Amygdala (tissue), 56 donors: ENCODE data around the gene ZNF771.
"Not testable (repeated sequence)": the region's sequence is repeated elsewhere in the genome, so short reads cannot be mapped to it uniquely, and the experiment has no call there.

Source experiments
- DNase-seq, 56 donors: peaks; one replicate each; lab custom pipeline; 2025; lab: John Stamatoyannopoulos, UW

ZNF771 gene

DNA sequence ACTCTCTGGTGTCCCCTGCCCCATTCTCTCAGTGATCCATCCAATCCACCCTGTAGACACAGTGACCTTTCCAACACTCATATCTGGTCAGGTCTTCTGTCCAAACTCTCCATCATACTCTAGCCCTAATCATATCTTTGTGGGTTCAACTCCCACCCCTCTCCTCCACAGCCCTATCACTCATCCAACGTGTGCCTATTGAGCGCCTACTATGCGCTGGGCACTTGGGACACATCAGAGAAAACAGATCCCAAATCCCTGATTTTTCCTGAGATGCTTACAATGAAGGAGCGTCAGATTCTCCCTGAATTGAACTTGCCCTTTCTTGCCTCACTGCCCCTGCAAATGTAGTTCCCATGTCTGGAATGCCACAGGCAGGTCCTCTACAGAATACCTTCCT is 20.6 kb downstream of the ZNF771 start:
- no peak for DNase-seq

DNA sequence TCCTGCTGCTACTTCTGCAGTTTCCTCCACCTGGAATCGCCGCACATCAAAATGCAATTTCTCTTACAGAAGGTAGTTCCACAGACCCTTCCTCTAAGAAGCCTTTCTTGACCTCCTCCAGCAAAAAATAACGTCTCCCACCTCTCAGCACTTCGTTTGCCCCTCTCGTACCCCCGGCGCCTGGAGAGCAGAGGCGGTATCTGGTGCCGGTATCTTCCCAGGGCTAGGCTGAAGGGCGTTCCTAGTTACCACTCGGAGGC is 21.9 kb downstream of the ZNF771 start:
- no peak for DNase-seq

DNA sequence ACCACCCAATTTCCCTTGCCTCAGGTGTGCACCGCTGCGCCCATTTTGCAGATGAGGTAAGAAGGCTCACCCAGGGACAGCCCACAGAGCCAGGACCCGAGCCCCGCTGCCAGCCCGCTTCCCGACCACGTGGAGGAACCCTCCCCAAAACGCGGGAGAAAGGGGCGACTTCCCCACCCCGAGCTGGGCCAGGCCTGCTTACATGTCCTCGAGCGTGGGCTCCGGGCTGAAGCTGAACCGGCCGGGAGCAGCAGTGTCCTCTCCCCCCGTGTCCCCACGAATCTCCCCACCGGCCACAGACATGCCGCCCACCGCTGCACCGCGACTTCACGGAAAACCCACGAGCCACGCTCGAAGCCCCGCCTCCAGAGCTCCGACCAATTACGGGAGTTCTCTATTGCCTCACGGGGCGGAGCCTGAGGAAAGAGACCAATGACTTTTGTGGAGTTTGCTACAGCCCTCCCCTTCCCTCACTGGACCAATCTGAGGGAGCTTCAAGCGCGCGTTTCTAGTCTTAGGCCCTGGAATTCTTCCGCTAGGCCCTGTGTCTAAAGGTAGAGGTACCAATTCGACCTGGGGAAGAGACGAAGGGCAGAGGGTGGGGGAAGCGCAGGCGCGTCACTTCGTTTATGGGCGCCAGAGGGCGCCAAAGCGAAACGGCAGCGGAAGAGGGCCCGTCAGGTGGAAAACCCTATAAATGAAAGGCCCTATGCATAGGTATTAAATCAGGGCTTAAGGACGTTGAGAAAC is 22.4 kb downstream of the ZNF771 start, which contains the start of gene DCTPP1:
Gene DCTPP1, minus strand, starts transcription at position 353 of the 750 bp plus-strand sequence. Its CDS starts 50 bp downstream, at position 303.
- DNase-seq: peak; percentile 26 to 96 (median 87)

DNA sequence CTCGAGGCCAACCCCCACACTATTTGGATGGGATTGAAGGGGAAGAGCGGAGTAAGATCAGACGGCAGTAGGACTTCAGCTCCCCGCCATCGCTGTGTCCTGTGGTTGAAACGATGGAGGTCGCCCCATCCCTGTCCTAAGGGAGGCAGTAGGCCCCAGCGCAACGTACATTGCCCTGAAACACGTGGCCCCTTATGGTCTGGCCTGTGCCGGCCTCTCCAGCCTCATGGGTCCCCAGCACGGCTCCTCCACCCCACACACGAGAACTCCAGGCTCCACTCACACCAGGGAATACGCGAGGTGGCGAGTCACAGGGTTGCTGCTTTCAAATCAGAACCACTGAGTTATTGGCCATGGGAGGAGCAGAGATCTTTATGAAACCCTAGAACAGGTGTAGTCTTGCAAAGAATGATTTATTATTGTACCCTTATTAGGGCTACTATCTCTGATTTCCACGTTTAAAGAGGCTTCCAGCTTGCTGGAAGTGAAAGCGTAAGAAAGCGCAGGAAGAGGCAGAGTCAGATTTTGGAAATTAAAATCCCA is 23.1 kb downstream of the ZNF771 start:
- peak in 10 of 56 donors; percentile 21 to 53 (median 40) for DNase-seq

DNA sequence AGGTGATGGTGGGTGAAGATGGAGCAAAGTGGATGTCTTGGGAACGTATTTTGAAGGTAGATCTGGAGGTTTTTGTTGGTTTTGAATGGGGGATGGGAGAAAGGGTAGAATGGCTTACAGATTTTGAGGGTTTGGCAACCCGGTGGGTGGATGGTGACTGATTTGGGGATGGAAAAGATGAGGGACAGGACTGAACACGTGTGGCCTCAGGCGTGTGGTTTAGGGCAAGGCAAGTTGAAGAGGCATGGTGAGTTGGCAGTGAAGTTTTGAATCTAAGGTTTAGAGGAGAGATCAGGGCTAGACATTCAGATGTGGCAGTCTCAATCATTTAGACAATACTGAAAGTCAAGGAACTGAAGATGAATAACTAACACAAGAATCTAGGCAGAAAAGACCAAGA is 27.4 kb downstream of the ZNF771 start:
- DNase-seq: no peak

DNA sequence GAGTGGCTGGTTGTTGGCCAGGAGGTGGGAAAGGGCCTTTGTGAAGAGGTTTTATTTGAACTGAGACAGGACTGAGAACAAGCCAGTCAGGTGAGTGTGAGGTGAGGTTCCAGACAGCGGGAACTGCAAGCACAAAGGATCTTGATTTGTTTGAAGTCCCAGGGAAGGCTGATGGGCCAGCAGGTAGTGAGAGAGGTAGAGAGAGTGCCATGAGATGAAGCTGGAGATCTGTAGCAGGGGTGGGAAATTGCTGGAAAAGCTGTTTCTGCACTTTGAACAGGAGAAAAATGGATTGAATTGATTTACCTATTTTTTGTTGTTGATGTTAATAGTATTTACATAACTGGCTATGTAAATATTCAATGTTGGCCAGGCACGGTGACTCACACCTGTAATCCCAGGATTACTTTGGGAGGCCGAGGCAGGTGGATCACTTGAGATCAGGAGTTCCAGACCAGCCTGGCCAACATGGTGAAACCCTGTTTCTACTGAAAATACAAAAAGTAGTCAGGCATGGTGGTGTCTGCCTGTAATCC is 30.2 kb downstream of the ZNF771 start:
- no peak for DNase-seq

DNA sequence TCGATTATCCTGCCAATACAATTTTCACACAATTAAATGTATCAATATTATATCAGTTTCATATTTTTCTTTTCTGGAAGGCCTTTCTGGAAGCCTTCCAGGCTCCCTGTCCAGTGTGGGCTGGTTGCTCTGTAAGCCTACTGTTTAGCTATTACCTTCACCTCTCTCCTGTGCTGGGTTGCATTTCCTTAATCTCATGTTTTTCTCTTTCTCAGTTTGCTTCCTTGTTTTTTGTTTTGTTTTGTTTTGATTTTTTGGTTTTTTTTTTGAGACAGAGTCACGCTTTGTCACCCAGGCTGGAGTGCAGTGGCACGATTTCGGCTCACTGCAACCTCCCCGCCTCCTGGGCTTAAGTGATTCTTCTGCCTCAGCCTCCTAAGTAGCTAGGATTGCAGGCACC is 31.4 kb downstream of the ZNF771 start:
- no peak for DNase-seq

DNA sequence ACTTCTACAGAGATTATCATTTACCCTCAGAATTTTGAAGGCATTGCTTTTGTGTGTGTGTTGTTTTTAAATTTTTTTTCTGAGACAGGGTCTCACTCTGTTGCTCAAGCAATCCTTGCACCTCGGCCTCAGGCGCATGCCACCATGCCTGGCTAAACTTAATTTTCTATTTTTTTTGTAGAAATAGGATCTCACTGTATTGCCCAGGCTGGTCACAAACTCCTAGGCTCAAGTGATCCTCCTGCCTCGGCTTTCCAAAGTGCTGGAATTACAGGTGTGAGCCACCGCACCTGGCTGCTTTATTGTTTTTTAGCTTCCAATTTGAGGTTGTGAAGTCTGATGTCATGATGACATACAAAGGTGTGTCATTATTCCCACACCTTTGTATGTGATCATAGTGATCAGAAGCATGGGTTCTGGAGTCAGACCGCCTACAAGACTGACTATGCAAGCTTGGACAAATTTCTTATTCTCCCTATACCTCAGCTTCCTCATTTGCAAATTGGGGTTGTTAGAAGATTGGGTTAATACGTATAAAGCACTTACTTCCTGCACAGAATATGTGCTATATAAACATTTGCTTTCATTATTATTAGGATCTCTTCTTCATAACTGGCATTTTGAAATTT is 32.4 kb downstream of the ZNF771 start:
- DNase-seq: no peak

DNA sequence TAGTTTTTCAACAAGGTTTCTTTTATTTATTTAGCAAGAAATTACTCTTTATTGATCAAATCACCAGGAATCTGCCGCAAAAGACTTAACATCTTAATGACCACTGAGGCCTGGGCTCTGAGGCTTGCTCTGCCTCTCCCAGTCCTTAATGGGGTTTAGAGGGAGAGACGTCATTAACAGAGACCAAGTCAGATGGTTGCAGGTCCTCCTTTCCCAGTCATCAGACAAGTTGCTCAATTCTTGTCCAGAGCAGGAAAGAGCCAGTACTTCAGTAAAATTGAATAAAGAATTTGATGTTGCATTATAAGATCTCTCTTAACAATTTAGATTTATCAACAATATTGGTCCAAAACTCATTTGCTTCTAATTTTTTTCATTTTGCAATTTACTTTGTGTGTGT is 36.2 kb downstream of the ZNF771 start:
- no peak for DNase-seq

DNA sequence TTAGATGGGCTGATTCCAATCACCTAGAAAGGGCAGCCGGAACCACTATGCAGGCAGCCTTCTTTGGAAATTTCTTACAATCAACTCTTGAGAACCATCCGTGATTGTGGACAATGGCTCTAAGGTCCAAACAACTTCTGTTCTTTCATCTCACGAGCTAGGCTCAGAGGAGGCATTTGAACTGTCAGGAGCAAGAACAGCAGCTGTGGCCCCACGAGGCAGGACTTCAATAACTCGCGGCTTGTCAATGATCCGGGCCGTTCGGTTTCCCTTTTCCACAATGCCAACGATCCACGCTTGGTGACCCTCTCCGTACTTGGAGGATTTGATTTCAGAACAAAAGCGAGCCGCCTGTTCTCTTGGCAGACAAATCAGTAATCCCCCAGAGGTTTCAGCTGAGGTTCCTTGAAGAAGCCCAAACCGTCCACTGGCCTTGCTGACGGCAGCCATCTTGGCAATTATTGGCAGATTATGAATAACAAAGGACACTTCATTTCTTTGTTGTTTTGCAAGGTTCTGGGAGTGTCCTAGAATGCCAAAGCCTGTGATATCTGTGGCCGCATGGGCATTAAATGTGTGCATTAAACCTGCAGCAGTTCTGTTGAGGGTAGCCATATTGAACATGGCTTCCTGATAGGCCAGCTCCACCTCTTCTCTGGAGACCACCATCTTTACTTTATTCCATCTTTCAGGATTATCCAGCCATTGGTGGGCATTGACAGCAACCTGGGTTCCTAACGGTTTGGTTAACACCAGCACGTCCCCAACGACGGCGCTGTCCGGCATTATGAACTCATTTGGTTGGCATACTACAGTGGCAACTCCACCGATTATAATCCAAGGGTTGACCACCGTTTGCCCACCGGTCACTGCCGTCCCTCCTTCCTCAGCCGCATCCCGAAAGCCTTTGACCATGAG is 37.1 kb downstream of the ZNF771 start:
- DNase-seq: no peak

DNA sequence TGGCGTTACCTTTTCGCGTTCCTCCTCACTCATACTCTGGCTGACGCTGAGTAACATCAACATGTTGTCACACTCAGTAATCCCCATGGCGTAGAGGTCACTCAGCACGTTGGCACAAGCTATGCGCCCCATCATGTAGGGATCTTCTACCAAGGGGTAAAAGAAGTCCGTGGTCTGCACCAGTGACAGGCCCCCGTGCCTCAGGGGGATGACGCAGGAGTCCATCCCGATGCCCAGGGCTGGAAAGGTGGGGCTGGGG is 37.7 kb downstream of the ZNF771 start:
- no peak for DNase-seq

DNA sequence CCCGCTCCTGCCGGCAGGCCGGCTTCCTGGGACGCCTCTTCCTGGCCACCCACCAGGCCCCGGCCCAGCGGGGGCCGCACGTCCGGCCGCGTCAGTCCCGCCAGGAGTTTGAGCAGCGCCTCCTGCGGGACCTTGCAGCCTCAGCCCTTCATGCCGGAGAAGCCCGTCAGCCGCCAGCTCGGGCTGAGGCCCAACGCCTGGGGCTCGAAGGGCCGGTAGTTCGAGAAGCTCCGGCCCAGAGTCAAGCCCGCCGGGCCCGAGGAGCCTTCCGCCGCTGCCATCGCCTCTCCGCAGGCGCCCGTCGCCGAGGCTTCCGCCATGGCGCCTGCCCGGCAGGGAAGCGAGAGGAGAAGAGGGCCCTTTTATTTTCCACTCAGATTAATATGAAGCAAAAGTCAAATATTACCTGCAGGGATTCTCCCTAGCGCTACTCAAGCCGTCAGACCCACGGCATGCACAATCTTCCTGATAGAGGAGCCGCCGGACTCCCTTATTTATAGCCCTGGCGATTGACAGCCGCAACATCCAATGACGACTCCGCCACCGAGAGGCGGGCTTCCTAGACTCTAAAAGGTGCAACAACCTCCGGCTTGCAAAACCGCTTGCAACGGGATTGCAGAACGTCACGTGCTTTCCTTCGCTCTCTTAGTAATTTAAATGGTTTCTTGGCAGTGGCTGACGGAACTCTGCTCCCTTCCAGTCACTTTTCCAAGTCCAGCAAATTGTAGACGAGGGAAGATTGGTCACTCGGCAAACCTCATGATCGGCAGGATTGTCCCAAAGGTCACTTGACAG is 38.2 kb downstream of the ZNF771 start, which contains the start of gene SEPHS2:
Gene SEPHS2, minus strand, starts transcription at position 467 of the 795 bp plus-strand sequence. Its CDS starts 147 bp downstream, at position 320.
- DNase-seq: peak; percentile 12 to 97 (median 87)

DNA sequence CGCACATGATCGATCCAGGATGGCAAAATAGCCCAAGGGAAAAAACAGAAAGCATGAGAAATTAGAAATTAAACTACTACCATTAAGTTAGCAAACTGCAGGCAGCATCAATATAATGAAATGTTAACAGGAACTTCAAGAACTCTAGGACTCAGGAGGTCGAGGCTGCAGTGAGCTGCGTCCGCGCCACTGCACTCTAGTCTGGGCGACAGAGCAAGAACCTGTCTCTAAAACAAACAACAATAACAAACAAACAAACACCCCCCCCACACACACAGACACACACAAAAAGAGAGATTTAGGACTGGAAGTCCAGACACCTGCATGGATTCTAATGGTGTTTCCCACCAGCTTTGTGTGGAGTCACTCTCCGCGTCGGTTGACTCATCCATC is 38.8 kb downstream of the ZNF771 start:
- no peak for DNase-seq

DNA sequence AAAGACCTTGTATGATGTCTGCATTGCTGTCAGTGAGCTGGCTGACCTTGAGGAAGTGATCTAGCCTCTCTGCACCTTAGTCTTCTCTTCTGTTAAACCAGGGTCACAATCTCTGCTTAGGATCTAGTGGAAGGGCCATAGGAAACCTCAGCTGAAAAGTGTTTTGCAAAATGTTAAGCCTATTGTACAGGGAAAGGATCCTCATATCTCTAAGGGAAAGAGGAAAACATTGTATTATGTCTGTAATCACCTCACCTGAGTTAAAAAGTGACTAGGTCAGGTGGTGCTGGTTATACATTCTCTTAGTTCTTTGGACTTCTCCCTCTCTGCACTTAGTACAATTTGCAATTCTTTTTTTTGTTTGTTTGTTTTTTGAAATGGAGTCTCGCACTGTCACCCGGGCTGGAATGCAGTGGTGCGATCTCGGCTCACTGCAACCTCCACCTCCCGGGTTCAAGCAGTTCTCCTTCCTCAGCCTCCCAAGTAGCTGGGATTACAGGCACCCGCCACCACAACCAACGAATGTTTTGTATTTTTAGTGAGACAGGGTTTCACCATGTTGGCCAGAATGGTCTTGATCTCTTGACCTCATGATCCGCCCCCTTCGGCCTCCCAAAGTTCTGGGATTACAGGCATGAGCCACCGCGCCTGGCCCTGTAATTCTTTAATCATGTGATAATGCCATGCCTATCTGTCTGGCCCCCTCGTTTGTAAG is 40.3 kb downstream of the ZNF771 start:
- DNase-seq: no peak

DNA sequence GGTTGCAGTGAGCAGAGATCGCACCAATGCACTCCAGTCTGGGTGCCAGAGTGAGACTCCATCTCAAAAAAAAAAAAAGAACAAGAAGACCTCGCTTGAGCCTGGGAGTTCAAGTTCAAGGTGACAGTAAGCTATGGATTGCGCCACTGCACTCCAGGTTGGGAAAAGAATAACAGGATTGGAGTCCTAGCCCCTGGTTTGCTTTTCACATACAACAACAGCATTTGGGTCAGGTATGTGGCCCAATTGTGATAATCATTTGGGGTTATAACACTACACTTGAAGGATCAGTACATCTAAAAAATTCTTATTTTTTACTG is 41.7 kb downstream of the ZNF771 start:
- DNase-seq: no peak

DNA sequence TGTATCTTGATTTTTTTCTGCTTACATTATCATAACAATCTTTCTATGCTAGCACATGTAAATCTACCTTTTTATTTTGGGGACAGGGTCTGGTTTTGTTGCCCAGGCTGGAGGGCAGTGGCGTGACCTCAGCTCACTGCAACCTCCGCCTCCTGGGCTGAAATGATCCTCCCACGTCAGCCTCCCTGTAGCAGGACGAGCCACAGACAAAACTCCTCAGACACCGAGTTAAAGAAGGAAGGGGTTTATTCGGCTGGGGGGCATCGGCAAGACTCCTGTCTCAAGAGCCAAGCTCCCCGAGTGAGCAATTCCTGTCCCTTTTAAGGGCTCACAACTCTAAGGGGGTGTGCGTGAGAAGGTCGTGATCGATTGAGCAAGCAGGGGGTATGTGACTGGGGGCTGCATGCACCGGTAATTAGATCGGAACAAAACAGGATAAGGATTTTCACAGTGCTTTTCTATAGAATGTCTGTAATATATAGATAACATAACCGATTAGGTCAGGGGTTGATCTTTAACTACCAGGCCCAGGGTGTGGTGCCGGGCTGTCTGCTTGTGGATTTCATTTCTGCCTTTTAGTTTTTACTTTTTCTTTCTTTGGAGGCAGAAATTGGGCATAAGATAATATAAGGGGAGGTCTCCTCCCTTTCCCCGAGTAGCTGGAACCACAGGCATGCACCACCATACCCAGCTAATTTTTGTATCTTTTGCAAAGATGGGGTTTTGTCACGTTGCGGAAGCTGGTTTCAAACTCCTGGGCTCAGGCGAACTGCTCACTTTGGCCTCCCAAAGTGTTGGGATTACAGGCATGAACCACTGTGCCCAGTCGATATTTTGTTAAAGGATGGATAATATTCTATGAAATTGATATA is 45.5 kb downstream of the ZNF771 start:
- not testable (repeated sequence) for DNase-seq

DNA sequence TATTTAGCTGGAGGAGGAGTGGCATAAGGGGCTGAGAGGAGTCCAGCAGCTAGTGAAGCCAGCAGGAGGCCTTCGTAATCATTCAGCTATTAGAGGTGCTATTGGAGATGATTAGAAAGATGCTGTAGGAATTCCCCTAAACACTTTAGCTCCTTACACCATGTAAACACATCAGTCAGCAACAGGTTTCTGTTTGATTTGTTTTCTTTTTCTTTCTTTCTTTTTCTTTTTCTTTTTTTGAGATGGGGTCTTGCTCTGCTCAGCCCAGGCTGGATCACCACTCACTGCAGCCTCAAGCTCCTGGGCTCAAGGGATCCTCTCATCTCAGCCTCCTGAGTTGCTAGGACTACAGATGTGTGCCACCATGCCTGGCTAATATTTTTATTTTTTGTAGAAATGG is 48.9 kb downstream of the ZNF771 start:
- DNase-seq: no peak

DNA sequence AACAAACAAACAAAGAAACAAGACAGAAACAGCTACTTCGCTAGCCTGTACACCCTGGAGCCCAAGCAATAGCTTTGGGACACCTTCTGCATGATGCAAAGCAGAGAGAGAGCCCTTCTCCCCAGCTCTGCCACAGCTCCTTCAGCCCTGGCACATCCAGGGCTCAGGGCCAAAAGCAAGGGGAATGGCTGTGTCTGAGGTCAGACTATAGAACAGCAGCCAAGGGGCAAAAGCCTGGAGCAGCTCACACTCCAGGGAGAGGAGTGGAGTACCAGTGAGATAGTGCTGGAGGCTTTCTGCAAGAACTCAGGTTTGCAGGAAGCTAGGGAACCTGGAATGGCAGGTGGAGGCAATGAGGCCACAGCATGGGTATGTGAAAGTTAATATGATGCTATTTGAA is 49.9 kb downstream of the ZNF771 start:
- DNase-seq: no peak
